ENCODE data around the gene IGSF9. TPM values are rescaled to one million over a fixed set of nuclear protein-coding genes. Genes with fewer than 3 reads are reported as not detected.
A peak's percentile ranks its signal among the peaks of the same experiment; 100 is the strongest.

IGSF9 gene
- total and polyA plus RNA-seq, 2 of the 13 experiments (the other 11 are each of a cell fraction or from before 2014, with no cell fraction given), result 0.03 TPM; not detected in 1

DNA sequence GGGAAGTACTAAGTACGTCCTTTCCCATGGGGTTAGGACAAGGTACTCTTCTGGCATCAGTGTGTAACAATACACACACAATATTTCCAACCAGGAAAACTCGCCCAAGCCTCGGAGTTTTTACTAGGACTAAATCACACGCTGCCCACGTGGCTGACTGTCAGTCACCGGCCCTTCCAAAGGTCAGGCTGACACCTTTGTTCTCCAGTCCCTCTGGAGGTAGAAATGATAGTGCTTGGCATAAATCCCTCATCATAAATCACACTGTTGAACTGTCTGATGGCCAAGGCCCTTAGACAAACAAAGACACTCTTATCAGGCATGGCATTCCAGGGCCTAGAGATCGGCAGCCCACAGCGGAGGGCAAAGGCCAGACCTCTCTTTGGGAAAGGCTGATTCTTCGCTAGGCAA lies 25.5 kb upstream of the IGSF9 start (continued):
- TF ChIP-seq, protein P1, sequence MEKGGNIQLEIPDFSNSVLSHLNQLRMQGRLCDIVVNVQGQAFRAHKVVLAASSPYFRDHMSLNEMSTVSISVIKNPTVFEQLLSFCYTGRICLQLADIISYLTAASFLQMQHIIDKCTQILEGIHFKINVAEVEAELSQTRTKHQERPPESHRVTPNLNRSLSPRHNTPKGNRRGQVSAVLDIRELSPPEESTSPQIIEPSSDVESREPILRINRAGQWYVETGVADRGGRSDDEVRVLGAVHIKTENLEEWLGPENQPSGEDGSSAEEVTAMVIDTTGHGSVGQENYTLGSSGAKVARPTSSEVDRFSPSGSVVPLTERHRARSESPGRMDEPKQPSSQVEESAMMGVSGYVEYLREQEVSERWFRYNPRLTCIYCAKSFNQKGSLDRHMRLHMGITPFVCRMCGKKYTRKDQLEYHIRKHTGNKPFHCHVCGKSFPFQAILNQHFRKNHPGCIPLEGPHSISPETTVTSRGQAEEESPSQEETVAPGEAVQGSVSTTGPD (CRISPR knock-in tag; IDR thresholded peaks at IDR 0.05), result no peak
- TF ChIP-seq TSC22D2 (CRISPR knock-in tag; IDR thresholded peaks at IDR 0.05; ENCODE audit: borderline replicate concordance) (no peak), ZMAT3 (CRISPR knock-in tag; conservative IDR thresholded peaks at IDR 0.05) (peak; percentile 64; the same call in 1 of the 2 replicates), ETV6 (CRISPR knock-in tag; conservative IDR thresholded peaks at IDR 0.05) (no peak), ZNF768 (CRISPR knock-in tag; IDR thresholded peaks at IDR 0.05) (no peak), NFRKB (IDR thresholded peaks at IDR 0.05) (no peak), ZNF674 (CRISPR knock-in tag; IDR thresholded peaks at IDR 0.05; ENCODE audit: low read depth) (no peak), ZNF484 (CRISPR knock-in tag; IDR thresholded peaks at IDR 0.05; ENCODE audit: borderline replicate concordance, low read depth) (no peak)
- TF ChIP-seq, protein P2, sequence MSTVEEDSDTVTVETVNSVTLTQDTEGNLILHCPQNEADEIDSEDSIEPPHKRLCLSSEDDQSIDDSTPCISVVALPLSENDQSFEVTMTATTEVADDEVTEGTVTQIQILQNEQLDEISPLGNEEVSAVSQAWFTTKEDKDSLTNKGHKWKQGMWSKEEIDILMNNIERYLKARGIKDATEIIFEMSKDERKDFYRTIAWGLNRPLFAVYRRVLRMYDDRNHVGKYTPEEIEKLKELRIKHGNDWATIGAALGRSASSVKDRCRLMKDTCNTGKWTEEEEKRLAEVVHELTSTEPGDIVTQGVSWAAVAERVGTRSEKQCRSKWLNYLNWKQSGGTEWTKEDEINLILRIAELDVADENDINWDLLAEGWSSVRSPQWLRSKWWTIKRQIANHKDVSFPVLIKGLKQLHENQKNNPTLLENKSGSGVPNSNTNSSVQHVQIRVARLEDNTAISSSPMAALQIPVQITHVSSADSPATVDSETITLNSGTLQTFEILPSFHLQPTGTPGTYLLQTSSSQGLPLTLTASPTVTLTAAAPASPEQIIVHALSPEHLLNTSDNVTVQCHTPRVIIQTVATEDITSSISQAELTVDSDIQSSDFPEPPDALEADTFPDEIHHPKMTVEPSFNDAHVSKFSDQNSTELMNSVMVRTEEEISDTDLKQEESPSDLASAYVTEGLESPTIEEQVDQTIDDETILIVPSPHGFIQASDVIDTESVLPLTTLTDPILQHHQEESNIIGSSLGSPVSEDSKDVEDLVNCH (CRISPR knock-in tag; IDR thresholded peaks at IDR 0.05), result no peak
- TF ChIP-seq, protein P3, sequence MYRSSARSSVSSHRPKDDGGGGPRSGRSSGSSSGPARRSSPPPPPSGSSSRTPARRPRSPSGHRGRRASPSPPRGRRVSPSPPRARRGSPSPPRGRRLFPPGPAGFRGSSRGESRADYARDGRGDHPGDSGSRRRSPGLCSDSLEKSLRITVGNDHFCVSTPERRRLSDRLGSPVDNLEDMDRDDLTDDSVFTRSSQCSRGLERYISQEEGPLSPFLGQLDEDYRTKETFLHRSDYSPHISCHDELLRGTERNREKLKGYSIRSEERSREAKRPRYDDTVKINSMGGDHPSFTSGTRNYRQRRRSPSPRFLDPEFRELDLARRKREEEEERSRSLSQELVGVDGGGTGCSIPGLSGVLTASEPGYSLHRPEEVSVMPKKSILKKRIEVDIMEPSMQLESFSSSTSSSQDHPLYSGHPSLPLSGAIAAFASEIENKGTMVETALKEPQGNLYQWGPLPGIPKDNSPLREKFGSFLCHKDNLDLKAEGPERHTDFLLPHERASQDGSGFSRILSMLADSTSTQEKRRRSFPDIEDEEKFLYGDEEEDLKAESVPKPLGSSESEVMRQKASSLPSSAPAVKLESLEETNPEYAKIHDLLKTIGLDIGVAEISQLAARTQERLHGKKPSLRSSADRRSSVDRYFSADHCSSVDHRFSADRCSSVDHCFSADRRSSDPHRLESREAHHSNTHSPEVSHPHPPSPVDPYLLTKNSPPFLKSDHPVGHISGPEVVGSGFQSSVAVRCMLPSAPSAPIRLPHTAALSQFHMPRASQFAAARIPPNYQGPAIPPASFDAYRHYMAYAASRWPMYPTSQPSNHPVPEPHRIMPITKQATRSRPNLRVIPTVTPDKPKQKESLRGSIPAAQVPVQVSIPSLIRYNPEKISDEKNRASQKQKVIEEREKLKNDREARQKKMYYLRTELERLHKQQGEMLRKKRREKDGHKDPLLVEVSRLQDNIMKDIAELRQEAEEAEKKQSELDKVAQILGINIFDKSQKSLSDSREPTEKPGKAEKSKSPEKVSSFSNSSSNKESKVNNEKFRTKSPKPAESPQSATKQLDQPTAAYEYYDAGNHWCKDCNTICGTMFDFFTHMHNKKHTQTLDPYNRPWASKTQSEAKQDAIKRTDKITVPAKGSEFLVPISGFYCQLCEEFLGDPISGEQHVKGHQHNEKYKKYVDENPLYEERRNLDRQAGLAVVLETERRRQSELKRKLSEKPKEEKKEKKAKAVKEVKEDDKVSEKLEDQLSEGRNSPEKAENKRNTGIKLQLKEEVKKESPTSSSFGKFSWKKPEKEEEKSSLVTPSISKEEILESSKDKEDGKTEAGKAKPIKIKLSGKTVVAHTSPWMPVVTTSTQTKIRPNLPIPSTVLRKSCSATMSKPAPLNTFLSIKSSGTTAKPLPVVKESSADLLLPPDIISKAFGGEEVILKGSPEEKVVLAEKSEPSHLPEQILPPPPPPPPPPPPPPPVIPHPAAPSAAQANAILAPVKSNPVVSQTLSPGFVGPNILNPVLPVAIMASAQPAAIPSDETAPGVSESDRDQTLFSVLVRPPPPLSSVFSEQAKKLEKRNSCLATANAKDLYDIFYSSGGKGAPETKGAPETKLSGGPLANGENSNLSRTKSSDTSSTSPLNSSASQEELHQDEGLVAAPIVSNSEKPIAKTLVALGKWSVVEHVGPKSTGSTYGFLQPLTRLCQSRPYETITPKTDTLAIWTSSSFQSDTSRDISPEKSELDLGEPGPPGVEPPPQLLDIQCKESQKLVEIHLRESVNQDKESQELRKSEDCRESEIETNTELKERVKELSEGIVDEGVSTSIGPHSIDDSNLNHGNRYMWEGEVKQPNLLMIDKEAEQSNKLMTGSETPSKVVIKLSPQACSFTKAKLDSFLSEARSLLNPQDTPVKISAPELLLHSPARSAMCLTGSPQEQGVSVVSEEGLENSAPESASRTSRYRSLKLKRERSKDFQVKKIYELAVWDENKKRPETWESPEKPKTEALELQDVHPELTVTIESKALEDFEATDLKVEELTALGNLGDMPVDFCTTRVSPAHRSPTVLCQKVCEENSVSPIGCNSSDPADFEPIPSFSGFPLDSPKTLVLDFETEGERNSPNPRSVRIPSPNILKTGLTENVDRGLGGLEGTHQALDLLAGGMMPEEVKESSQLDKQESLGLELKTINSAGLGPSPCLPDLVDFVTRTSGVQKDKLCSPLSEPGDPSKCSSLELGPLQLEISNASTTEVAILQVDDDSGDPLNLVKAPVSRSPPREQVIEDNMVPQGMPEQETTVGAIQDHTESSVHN (CRISPR knock-in tag; IDR thresholded peaks at IDR 0.05), result no peak
- TF ChIP-seq, protein P4, sequence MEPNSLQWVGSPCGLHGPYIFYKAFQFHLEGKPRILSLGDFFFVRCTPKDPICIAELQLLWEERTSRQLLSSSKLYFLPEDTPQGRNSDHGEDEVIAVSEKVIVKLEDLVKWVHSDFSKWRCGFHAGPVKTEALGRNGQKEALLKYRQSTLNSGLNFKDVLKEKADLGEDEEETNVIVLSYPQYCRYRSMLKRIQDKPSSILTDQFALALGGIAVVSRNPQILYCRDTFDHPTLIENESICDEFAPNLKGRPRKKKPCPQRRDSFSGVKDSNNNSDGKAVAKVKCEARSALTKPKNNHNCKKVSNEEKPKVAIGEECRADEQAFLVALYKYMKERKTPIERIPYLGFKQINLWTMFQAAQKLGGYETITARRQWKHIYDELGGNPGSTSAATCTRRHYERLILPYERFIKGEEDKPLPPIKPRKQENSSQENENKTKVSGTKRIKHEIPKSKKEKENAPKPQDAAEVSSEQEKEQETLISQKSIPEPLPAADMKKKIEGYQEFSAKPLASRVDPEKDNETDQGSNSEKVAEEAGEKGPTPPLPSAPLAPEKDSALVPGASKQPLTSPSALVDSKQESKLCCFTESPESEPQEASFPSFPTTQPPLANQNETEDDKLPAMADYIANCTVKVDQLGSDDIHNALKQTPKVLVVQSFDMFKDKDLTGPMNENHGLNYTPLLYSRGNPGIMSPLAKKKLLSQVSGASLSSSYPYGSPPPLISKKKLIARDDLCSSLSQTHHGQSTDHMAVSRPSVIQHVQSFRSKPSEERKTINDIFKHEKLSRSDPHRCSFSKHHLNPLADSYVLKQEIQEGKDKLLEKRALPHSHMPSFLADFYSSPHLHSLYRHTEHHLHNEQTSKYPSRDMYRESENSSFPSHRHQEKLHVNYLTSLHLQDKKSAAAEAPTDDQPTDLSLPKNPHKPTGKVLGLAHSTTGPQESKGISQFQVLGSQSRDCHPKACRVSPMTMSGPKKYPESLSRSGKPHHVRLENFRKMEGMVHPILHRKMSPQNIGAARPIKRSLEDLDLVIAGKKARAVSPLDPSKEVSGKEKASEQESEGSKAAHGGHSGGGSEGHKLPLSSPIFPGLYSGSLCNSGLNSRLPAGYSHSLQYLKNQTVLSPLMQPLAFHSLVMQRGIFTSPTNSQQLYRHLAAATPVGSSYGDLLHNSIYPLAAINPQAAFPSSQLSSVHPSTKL (CRISPR knock-in tag; IDR thresholded peaks at IDR 0.05), result peak; percentile 93
- TF ChIP-seq, protein P5, sequence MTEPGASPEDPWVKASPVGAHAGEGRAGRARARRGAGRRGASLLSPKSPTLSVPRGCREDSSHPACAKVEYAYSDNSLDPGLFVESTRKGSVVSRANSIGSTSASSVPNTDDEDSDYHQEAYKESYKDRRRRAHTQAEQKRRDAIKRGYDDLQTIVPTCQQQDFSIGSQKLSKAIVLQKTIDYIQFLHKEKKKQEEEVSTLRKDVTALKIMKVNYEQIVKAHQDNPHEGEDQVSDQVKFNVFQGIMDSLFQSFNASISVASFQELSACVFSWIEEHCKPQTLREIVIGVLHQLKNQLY (CRISPR knock-in tag; IDR thresholded peaks at IDR 0.05), result peak; percentile 99
